Measurements from ENCODE around the gene MAP3K4. TPM values are rescaled to one million over a fixed set of nuclear protein-coding genes. Genes with fewer than 3 reads are reported as not detected.
"Not testable (repeated sequence)": the region's sequence is repeated elsewhere in the genome, so short reads cannot be mapped to it uniquely, and the experiment has no call there.

The MAP3K4 gene
- total RNA-seq, 1 donor from 2014 or later, result 59.8 TPM

GRCh38 chr6:160967351-160967750 is 24.2 kb upstream of the MAP3K4 start:
- no peak for DNase-seq (ENCODE audit: low spot score in 2 of 2, unreplicated experiment in 2 of 2)
- H3K27ac Mint-ChIP-seq, result no peak overlapping the region
- H3K4me1 Mint-ChIP-seq, result no peaks in the 10 kb centered on the region
- H3K27me3 Mint-ChIP-seq (ENCODE audit: low read depth), result no peaks in the 10 kb centered on the region
- no peak overlapping the region for H3K4me3 Mint-ChIP-seq
- no peaks in the 10 kb centered on the region for H3K9me3 Mint-ChIP-seq
- no peaks in the 10 kb centered on the region for H3K36me3 Mint-ChIP-seq
- no peak for TF ChIP-seq CTCF (IDR thresholded peaks at IDR 0.05; ENCODE audit: unreplicated experiment)

DNA sequence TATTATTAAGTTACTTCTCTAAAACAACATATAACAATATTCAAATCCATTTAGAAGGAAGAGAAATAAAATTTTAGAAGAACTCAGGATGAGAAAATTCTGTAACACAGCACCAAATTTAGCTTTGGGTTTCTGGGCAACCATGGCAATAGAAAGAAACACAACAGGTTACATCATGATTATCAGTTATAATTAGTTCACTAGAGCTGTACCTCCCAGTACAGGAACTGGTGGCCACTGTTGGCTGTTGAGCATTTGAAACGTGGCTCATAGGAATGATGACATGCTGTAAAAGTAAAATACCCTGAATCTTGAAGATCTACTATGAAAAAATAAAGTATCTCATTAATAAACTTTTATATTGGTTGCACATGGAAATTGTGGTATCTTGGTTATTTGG is 23.7 kb upstream of the MAP3K4 start:
- no peak overlapping the region for H3K4me3 Mint-ChIP-seq
- H3K36me3 Mint-ChIP-seq, result no peaks in the 10 kb centered on the region
- no peaks in the 10 kb centered on the region for H3K9me3 Mint-ChIP-seq
- no peak overlapping the region for H3K27ac Mint-ChIP-seq
- TF ChIP-seq CTCF (IDR thresholded peaks at IDR 0.05; ENCODE audit: unreplicated experiment), result no peak
- H3K27me3 Mint-ChIP-seq (ENCODE audit: low read depth), result no peaks in the 10 kb centered on the region
- H3K4me1 Mint-ChIP-seq, result no peaks in the 10 kb centered on the region
- DNase-seq (ENCODE audit: low spot score in 2 of 2, unreplicated experiment in 2 of 2), result no peak

- Mint-ChIP-seq H3K4me1 (peaks cover 24% of the 10 kb centered on the region), H3K27me3 (ENCODE audit: low read depth) (no peaks in the 10 kb centered on the region), H3K4me3 (no peak overlapping the region), H3K9me3 (no peaks in the 10 kb centered on the region), H3K36me3 (no peaks in the 10 kb centered on the region), H3K27ac (no peak overlapping the region)
- DNase-seq (ENCODE audit: low spot score in 2 of 2, unreplicated experiment in 2 of 2), result no peak
- no peak for TF ChIP-seq CTCF (IDR thresholded peaks at IDR 0.05; ENCODE audit: unreplicated experiment)
Observed at GRCh38 chr6:160971171-160971570, 20.4 kb upstream of the MAP3K4 start.

DNA sequence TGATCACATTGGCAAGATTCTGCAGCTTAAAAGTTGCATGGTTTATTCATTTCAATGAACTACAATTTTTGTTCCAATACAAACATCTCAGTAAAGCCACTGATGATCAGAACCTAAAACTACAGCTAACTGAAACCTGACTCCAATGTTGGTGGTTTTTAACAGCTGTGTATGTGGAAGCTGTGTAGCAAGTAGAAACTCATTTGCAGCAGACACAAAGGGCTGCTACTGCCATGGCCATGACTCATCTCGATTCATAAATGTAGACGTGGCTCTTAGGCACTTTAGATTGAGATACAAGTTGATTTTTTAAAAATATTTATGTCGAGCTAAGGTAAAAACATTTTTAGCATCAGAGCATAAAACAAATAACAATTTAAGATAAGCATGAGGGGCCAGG is 19.5 kb upstream of the MAP3K4 start:
- TF ChIP-seq CTCF (IDR thresholded peaks at IDR 0.05; ENCODE audit: unreplicated experiment), result no peak

DNA sequence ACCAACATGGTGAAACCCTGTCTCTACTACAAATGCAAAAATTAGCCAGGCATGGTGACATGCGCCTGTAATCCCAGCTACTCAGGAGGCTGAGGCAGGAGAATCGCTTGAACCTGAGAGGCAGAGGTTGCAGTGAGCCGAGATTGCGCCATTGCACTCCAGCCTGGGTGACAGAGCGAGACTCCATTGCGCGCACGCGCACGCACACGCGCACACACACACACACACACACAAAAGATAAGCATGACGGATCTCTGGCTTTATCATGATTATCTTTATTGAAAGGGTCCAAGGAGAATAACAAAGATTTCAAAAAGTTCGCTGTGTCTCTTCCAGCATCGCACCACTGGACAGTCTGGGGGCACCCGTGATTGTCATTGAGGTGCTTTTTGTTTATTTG is 19.0 kb upstream of the MAP3K4 start:
- H3K27ac Mint-ChIP-seq; H3K36me3 Mint-ChIP-seq; H3K4me3 Mint-ChIP-seq; DNase-seq (ENCODE audit: low spot score in 2 of 2, unreplicated experiment in 2 of 2); H3K27me3 Mint-ChIP-seq (ENCODE audit: low read depth); H3K9me3 Mint-ChIP-seq: not testable (repeated sequence)
- peaks cover 24% of the 10 kb centered on the region for H3K4me1 Mint-ChIP-seq

More for the DNA sequence above, 19.5 kb upstream of the MAP3K4 start:
- Mint-ChIP-seq H3K4me1 (peaks cover 24% of the 10 kb centered on the region), H3K36me3 (no peaks in the 10 kb centered on the region), H3K27ac (no peak overlapping the region), H3K4me3 (no peak overlapping the region), H3K9me3 (no peaks in the 10 kb centered on the region), H3K27me3 (ENCODE audit: low read depth) (no peaks in the 10 kb centered on the region)
- DNase-seq (ENCODE audit: low spot score in 2 of 2, unreplicated experiment in 2 of 2), result no peak

DNA sequence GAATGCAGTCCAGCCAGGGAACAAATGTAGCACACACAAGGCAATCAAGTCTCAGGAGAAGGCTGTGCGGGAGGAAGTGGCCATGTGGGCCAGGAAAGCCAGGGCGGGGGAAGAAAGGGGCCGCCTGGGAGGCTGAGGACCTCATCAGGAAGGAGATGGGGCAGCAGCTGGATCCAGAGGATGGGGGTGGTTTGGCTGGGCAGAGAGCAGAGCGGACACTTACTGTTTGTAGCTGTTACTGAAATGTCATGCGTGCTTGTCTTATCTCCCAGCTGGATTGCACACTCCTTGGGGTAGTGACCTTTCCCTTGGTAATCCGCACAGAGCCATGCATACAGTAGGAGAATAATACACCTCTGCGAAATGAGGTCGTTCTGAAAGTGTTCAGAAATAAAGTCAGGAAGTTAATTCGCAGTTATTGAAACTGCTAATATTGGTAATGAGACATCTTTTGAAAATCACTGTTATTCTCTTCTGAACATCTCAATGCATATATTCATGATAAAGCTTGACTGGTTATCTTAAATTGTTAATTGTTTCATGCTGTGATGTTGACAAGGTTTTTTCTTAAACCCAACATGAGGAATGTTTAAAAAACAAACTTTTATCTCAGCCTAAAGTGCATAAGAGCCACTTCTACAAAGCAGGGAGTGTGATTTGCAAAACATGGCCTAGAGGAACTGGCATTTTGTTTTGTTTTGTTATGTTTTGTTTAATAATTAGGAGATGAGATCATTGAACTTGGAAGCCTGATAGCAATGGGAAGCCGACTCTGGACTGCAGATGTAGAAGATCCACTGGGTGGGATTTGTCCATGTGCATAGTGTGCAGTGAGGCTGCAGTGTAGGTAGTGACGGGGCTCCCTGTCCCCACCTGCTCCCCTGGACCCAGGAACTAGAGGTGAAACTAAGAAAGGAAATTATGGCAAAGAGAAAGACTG is 18.0 kb upstream of the MAP3K4 start:
- Mint-ChIP-seq H3K27ac (peak overlapping the region; percentile 77), H3K4me3 (no peak overlapping the region), H3K4me1 (peaks cover 27% of the 10 kb centered on the region), H3K9me3 (no peaks in the 10 kb centered on the region), H3K27me3 (ENCODE audit: low read depth) (no peaks in the 10 kb centered on the region), H3K36me3 (no peaks in the 10 kb centered on the region)
- DNase-seq (ENCODE audit: low spot score in 2 of 2, unreplicated experiment in 2 of 2), result no peak
- no peak for TF ChIP-seq CTCF (IDR thresholded peaks at IDR 0.05; ENCODE audit: unreplicated experiment)

Data from mesothelial cell of epicardium (in vitro differentiated cells).